Measurements from ENCODE around the gene PDZD2. TPM values are rescaled to one million over a fixed set of nuclear protein-coding genes. Genes with fewer than 3 reads are reported as not detected.

Gene PDZD2
- total RNA-seq, 1 donor from 2014 or later, result 42.7 TPM

DNA sequence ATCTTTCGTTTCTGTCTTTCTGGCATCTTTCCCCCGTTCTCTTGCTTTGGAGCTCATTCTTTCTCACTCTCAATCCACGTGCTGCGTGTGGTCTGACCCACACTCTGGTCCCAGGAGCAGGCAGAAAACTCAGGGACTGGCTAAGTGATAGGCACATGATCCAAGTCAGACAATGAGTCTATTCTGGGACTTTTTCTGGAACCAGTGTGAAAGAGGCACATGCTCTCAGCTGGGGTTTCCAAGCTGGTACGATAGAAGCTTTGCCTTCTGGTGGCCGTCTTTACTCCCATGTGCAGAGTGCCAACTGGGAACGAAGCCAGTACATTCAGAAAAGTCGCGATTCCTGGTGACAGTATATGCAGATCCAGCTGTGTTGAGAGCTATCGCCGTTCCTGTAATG, 94.4 kb downstream of the PDZD2 start:
- H3K27me3 ChIP-seq, result no peaks in the 10 kb centered on the region
- no peaks in the 10 kb centered on the region for H3K4me1 ChIP-seq
- H3K36me3 ChIP-seq, result no peaks in the 10 kb centered on the region
- no peak for DNase-seq (ENCODE audit: extremely low spot score in 2 of 2)
- intact Hi-C loops (cut with DNase I), result no loop called here
- no peak overlapping the region for H3K4me3 ChIP-seq
- no peak overlapping the region for H3K27ac ChIP-seq
- TF ChIP-seq, protein P1, sequence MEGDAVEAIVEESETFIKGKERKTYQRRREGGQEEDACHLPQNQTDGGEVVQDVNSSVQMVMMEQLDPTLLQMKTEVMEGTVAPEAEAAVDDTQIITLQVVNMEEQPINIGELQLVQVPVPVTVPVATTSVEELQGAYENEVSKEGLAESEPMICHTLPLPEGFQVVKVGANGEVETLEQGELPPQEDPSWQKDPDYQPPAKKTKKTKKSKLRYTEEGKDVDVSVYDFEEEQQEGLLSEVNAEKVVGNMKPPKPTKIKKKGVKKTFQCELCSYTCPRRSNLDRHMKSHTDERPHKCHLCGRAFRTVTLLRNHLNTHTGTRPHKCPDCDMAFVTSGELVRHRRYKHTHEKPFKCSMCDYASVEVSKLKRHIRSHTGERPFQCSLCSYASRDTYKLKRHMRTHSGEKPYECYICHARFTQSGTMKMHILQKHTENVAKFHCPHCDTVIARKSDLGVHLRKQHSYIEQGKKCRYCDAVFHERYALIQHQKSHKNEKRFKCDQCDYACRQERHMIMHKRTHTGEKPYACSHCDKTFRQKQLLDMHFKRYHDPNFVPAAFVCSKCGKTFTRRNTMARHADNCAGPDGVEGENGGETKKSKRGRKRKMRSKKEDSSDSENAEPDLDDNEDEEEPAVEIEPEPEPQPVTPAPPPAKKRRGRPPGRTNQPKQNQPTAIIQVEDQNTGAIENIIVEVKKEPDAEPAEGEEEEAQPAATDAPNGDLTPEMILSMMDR (IDR thresholded peaks at IDR 0.05), result no peak
- TF ChIP-seq POLR2A (IDR thresholded peaks at IDR 0.05), result no peak
- TF ChIP-seq POLR2AphosphoS5 (IDR thresholded peaks at IDR 0.05; ENCODE audit: insufficient read depth in 1 of 2, low read depth in 1 of 2), result no peak
- H3K9me3 ChIP-seq, result no peaks in the 10 kb centered on the region

DNA sequence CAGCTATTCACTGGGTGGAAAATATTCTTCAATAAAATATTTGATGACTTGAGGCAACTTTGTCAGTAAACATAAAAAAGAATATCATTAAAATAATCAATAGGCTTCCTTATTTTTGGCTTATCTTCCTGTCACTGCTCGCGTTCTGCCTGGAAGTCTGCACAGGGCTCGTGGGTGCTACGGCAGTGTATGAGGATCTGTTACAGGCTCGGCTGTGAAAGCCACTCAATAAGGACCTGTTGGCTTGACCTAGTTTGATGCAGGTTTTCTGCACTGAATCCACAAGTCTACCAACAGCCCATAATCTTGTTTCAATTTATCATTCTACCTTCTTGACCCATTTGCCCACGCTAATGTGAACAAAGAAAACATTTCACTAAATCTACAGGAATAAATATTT, 97.2 kb downstream of the PDZD2 start:
- Histone ChIP-seq H3K4me3 (no peak overlapping the region), H3K27me3 (no peaks in the 10 kb centered on the region), H3K27ac (no peak overlapping the region), H3K9me3 (no peaks in the 10 kb centered on the region), H3K36me3 (no peaks in the 10 kb centered on the region), H3K4me1 (no peaks in the 10 kb centered on the region)
- no peak for TF ChIP-seq POLR2A (IDR thresholded peaks at IDR 0.05)
- TF ChIP-seq, protein P1 (IDR thresholded peaks at IDR 0.05), result no peak
- no peak for TF ChIP-seq POLR2AphosphoS5 (IDR thresholded peaks at IDR 0.05; ENCODE audit: insufficient read depth in 1 of 2, low read depth in 1 of 2)
- intact Hi-C loops (cut with DNase I), result no loop called here
- DNase-seq (ENCODE audit: extremely low spot score in 2 of 2), result no peak

DNA sequence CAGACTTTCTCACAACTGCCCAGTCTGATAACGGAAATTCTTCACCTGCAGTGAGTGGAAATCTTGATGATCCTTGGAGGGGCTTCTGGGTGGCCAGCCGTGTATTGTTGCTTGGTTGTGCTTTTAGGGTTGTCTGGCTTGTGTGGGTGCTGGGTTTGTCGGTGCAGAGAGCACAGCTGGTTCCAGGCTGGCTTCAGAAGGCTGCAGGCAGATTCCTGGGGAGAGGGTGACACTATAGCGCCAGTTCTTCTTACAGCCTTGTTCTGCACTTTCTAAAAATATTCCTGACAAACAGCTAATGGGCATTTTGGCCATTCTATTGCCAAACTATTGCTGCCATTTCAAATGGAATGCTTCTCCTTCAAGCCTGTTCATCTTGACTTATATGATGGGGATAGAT, 99.3 kb downstream of the PDZD2 start:
- TF ChIP-seq POLR2AphosphoS5 (IDR thresholded peaks at IDR 0.05; ENCODE audit: insufficient read depth in 1 of 2, low read depth in 1 of 2) (no peak), POLR2A (IDR thresholded peaks at IDR 0.05) (no peak)
- TF ChIP-seq, protein P1 (IDR thresholded peaks at IDR 0.05), result no peak
- no peaks in the 10 kb centered on the region for H3K4me1 ChIP-seq
- no peak overlapping the region for H3K4me3 ChIP-seq
- H3K9me3 ChIP-seq, result no peaks in the 10 kb centered on the region
- no peaks in the 10 kb centered on the region for H3K36me3 ChIP-seq
- H3K27ac ChIP-seq, result no peak overlapping the region
- H3K27me3 ChIP-seq, result no peaks in the 10 kb centered on the region
- intact Hi-C loops (cut with DNase I), result no loop called here
- DNase-seq (ENCODE audit: extremely low spot score in 2 of 2), result no peak

DNA sequence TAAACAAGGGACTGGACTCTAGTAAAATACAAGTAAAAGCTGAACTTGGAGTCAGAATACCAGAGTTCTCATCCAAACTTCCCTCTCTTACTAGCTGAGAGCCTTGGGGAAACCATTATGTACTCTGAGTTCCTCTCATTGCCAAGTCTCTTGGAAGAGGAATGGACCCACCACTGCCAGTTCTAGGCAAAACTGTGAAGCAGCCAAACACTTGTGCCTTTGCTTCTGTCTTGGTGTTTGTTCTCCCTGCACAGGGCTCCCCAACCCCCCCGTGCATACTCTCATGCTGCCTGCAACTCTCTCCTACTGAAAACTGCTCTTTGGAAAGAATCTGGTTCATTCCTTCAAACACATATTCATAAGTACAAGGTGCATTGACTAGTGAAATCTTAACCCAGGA, 102.6 kb downstream of the PDZD2 start:
- no peaks in the 10 kb centered on the region for H3K36me3 ChIP-seq
- intact Hi-C loops (cut with DNase I), result no loop called here
- DNase-seq (ENCODE audit: extremely low spot score in 2 of 2), result no peak
- TF ChIP-seq POLR2A (IDR thresholded peaks at IDR 0.05) (no peak), POLR2AphosphoS5 (IDR thresholded peaks at IDR 0.05; ENCODE audit: insufficient read depth in 1 of 2, low read depth in 1 of 2) (no peak)
- TF ChIP-seq, protein P1 (IDR thresholded peaks at IDR 0.05), result no peak
- H3K27ac ChIP-seq, result no peak overlapping the region
- H3K4me3 ChIP-seq, result no peak overlapping the region
- no peaks in the 10 kb centered on the region for H3K27me3 ChIP-seq
- no peaks in the 10 kb centered on the region for H3K9me3 ChIP-seq
- H3K4me1 ChIP-seq, result no peaks in the 10 kb centered on the region

DNA sequence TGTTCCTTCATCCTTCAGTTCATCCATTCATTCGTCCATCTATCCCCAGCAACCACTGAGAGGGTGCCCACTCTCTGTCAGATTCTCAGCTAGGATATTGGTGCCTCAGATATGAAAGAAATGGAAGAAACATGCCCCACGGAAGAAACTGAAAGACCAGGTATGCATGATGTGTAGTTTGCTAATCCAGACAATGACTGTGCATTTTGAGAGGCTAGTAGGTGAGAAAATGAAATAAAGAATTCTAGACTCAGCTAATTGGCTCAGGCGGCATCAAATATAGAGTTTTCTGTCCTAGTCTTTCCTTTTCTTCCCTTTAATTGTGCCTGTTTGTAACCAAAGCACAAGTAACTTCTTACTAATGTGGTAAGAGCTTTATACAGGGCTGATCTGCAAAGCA, 104.7 kb downstream of the PDZD2 start:
- Histone ChIP-seq H3K27me3 (no peaks in the 10 kb centered on the region), H3K9me3 (no peaks in the 10 kb centered on the region), H3K27ac (no peak overlapping the region), H3K4me1 (no peaks in the 10 kb centered on the region), H3K36me3 (no peaks in the 10 kb centered on the region), H3K4me3 (no peak overlapping the region)
- TF ChIP-seq, protein P1 (IDR thresholded peaks at IDR 0.05), result no peak
- no peak for TF ChIP-seq POLR2AphosphoS5 (IDR thresholded peaks at IDR 0.05; ENCODE audit: insufficient read depth in 1 of 2, low read depth in 1 of 2)
- intact Hi-C loops (cut with DNase I), result loop anchor here (1.0 kb wide), 1 partner anchor 20 kb away; no protein-coding TSS in a partner anchor
- no peak for DNase-seq (ENCODE audit: extremely low spot score in 2 of 2)

Measured in vagina (tissue), 2 donors.